SJCRH30 (cell line): ENCODE data around the gene DMKN. TPM values are rescaled to one million over a fixed set of nuclear protein-coding genes. Genes with fewer than 3 reads are reported as not detected.

Experiments
- DNase-seq, 2 experiments: peaks; one replicate each; pipeline ENCODE4 v3.0.0-alpha.2; 2015 to 2020
- H3K27ac ChIP-seq: fragments of 250-450 bp; sonication (Bioruptor Pico); 2 replicates; pipeline ENCODE4 v1.5.1; 2020; ENCODE audit warnings: mild to moderate bottlenecking, moderate library complexity
- H3K27me3 ChIP-seq: fragments of 250-450 bp; sonication (Bioruptor Pico); 2 replicates; pipeline ENCODE4 v1.5.1; 2020; ENCODE audit warnings: mild to moderate bottlenecking, moderate library complexity
- H3K36me3 ChIP-seq: fragments of 250-450 bp; sonication (Bioruptor Pico); 2 replicates; pipeline ENCODE4 v1.5.1; 2020; ENCODE audit warnings: mild to moderate bottlenecking, moderate library complexity
- H3K4me1 ChIP-seq: fragments of 250-450 bp; sonication (Bioruptor Pico); 2 replicates; pipeline ENCODE4 v1.5.1; 2020; ENCODE audit warnings: mild to moderate bottlenecking, moderate library complexity
- H3K4me3 ChIP-seq: fragments of 250-450 bp; sonication (Bioruptor Pico); 2 replicates; pipeline ENCODE4 v1.5.1; 2020; ENCODE audit warnings: mild to moderate bottlenecking, moderate library complexity
- H3K9me3 ChIP-seq: fragments of 250-450 bp; sonication (Bioruptor Pico); replicated peaks from 2 replicates; pipeline ENCODE4 v1.5.1; 2020; ENCODE audit warnings: mild to moderate bottlenecking, moderate library complexity
- total RNA-seq: library from RNA; depleted of rRNA; stranded (reverse); fragments of >200 nt; shearing (Covaris generic); gene quantifications from 2 replicates; pipeline ENCODE4 v1.2.3, GENCODE V29; 2014

Gene DMKN
- total RNA-seq, 1 experiment from 2014 or later, result not detected

DNA sequence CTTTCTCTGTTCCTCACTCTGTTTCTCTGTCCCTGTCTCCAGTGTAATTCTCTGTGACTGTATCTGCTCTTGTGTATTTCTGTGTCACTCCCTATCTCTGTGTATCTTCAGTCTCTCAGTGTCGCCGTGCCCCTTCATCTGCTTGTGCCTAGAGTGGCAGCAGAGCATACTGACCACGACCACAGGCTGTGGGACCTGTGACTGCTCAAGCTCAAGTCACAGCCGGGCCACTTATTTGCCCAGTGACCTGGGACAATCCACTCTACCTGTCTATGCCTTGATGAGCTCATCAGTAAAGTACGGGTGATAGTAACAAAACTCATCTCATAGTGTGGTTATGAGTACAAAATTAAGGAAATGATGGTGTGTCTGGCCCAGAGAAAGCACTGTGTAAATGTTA is 40.6 kb upstream of the DMKN start:
- Histone ChIP-seq H3K27ac (no peak overlapping the region), H3K4me1 (no peaks in the 10 kb centered on the region), H3K36me3 (no peaks in the 10 kb centered on the region), H3K27me3 (no peaks in the 10 kb centered on the region), H3K4me3 (no peak overlapping the region), H3K9me3 (no peaks in the 10 kb centered on the region)
- DNase-seq, result no peak

DNA sequence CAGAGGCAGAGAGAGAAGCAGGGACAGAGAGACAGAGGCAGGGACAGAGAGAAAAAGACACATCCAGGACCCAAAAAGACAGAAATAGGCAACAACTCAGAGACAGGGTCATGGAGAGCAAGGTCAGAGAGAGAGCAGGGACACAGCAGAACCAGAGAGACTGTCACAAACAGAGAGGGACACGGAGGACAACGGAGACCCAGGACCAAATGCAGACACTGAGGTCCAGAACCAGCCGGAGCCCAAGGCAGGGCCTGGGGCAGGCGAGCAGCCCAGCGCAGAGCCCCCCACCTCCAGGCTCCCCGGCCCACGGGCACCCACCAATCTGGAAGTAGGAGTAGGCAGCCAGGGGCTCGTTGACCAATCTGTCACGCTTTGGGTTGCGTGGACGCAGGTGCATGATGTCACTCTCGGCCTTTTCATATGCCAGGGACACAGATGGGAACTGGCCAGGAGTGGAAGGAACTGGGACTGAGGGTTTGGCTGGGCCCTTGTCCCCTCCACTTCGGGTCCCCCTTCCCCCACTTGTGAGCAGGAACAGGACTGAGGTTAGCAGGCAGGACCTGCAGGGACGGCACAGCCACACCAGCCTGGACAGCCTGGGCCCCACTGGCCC is 40.0 kb upstream of the DMKN start:
- no peaks in the 10 kb centered on the region for H3K27me3 ChIP-seq
- no peaks in the 10 kb centered on the region for H3K4me1 ChIP-seq
- no peak for DNase-seq
- no peaks in the 10 kb centered on the region for H3K9me3 ChIP-seq
- no peak overlapping the region for H3K4me3 ChIP-seq
- H3K36me3 ChIP-seq, result no peaks in the 10 kb centered on the region
- no peak overlapping the region for H3K27ac ChIP-seq

DNA sequence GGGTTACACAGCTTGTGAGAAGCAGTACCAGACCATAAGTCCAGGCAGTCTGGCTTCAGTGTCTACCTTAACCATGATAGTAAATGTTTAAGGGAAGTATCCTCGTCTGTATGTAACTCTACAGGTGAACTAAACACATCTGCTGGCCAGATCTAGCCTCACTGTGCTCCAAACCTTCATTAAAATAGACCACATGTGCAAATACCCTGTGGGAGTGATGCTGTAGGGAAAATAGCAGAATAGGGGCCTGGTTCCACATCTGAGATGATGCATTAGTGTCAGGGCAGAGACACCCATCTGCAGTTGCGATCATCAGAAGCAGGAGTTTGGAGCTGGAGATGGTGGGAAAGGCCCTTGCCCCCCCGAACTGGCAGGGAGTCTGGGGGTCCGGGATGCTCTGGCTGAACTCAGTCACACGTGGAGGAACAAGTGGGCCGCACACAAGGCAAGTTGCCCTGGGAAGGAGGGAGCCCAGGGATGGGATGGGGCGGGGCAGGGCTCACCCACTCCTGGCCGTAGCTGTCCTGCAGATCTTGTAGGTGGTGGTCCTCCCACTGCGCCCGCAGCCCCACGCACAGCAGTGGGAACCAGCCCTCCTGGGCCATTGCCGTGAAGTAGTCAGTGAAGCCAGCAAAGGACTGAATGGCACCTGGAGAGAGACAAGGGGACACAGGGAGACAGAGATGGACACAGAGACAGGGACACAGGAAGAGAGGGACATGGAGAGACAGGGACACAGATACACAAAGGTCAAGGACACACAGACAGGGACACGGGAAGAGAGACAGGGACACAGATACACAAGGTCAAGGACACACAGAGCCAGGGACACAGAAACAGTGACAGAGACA is 39.3 kb upstream of the DMKN start:
- no peaks in the 10 kb centered on the region for H3K4me1 ChIP-seq
- DNase-seq, result no peak

DNA sequence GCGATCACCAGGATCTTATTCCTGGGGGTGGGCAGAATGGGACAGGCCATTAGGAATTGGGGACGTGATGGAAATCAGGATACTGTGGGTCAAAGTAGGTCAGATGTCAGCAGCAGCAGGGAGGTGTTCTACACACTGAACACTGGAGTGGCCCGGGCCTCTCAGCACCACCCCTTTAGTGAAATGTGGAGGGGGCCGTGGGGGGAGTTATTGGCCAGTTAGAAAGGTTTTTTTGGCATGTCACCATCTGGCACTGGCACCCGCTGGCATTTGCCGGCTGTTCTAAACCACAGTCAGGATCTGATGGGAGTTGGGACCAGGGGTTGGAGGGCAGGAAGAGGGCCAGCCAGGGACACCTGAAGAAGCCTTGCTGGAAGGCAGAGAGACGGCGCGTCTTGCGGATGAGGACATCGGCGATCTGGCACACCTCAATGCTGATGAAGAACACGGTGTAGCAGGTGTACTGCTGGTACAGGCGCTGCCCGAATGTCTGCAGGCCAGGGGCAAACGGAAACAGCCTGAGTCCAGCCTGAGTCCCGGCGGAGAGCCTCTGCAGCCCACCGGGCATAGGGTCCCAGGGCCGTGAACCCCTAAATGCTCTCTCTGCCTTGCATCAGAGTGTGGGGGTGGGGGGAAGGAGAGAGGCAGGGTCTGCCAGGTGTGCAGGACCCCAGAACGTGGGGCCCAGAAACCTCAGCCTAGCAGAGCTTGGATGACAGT is 37.8 kb upstream of the DMKN start:
- H3K36me3 ChIP-seq, result no peaks in the 10 kb centered on the region
- no peak for DNase-seq
- H3K27ac ChIP-seq, result no peak overlapping the region
- H3K9me3 ChIP-seq, result no peaks in the 10 kb centered on the region
- H3K4me1 ChIP-seq, result peaks cover 4% of the 10 kb centered on the region; the same call in 1 of the 2 replicates
- H3K27me3 ChIP-seq, result no peaks in the 10 kb centered on the region
- H3K4me3 ChIP-seq, result no peak overlapping the region

More for the DNA sequence above, 39.3 kb upstream of the DMKN start:
- no peaks in the 10 kb centered on the region for H3K27me3 ChIP-seq
- H3K4me3 ChIP-seq, result no peak overlapping the region
- no peaks in the 10 kb centered on the region for H3K9me3 ChIP-seq
- H3K27ac ChIP-seq, result no peak overlapping the region
- H3K36me3 ChIP-seq, result no peaks in the 10 kb centered on the region

DNA sequence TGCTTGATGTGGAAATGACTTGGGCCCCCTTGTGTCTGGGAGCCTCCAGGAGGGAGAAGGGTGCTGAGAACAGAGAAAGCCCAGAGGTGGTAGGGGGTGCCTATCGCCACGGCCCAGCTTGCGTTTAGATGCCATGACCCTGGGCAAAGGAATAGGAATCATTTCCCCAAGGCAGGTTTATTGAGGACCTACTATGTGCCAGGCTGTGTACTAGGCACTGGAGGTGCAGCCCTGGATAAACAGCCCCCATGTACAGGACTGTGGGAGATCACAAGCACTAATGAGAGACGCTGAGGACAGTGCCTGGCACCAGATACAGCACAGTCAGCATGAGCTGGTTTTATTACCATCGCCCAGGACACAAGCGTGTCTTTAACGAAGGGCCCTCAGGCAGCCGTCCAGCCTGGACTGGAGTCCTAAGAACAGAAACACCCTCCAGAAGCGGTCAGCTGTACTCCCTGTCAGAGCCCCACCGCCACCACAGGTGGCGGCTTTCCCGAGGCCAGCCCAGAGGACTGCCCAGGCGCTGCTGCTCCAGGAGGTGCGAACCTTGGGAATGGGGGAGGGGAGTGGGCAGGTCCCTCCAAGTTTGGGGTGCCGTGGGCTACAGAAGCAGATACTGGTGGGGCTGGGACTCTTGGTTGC is 36.6 kb upstream of the DMKN start:
- Histone ChIP-seq H3K36me3 (no peaks in the 10 kb centered on the region), H3K9me3 (no peaks in the 10 kb centered on the region), H3K4me3 (no peak overlapping the region), H3K27ac (no peak overlapping the region), H3K4me1 (peaks cover 4% of the 10 kb centered on the region; the same call in 1 of the 2 replicates), H3K27me3 (no peaks in the 10 kb centered on the region)
- DNase-seq, result no peak

DNA sequence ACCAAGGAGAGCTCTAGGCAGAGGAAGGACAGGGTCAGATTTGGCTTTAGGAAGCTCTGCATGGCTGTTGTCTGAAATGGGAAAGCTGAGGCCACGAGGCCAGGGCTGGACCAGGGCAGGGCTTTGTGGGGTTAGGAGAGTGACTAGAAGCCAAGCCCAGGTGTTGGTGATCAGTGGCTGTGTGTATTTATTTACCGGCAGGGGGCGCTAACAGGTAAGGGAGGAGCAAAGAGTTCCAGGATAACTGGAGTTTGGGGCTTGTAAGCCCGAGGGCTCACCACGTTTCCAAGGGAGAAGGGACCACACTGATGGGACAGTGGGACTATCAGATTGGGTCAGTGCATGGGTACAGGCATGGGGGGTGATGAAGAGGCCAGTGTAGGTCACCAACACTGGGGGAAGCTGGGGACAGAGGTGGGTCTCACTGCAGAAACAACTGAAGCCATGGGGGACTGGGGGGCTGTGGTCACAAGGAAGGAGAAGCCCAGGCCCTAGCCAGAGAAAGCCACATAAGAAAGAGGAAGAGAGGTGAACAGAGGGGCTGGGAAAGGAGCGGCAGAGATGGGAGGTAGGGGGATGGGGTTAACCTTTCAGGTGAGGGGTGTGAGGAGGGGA is 35.8 kb upstream of the DMKN start:
- peak; percentile 66 to 87 for DNase-seq

DNA sequence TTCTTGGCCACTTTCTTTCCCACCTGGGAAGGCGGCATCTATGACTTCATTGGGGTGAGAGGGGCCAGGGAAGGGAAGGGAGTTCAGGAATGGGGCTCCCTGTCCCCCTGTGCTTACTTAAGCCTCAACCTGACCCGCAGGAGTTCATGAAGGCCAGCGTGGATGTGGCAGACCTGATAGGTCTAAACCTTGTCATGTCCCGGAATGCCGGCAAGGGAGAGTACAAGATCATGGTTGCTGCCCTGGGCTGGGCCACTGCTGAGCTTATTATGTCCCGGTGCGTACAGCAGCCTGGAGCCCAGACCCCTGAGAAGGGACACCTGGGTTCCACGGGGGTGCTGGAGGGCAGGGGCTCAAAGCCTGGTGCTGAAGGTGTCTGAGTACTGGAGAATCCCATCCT is 33.1 kb upstream of the DMKN start:
- Histone ChIP-seq H3K4me1 (peaks cover 4% of the 10 kb centered on the region; the same call in 1 of the 2 replicates), H3K36me3 (no peaks in the 10 kb centered on the region), H3K4me3 (peak overlapping the region; percentile 84), H3K27ac (no peak overlapping the region; the same call in 1 of the 2 replicates), H3K27me3 (no peaks in the 10 kb centered on the region), H3K9me3 (no peaks in the 10 kb centered on the region)
- no peak for DNase-seq

More for the DNA sequence above, 35.8 kb upstream of the DMKN start:
- Histone ChIP-seq H3K4me1 (peaks cover 4% of the 10 kb centered on the region; the same call in 1 of the 2 replicates), H3K27me3 (no peaks in the 10 kb centered on the region), H3K9me3 (no peaks in the 10 kb centered on the region), H3K36me3 (no peaks in the 10 kb centered on the region), H3K4me3 (no peak overlapping the region), H3K27ac (no peak overlapping the region)

DNA sequence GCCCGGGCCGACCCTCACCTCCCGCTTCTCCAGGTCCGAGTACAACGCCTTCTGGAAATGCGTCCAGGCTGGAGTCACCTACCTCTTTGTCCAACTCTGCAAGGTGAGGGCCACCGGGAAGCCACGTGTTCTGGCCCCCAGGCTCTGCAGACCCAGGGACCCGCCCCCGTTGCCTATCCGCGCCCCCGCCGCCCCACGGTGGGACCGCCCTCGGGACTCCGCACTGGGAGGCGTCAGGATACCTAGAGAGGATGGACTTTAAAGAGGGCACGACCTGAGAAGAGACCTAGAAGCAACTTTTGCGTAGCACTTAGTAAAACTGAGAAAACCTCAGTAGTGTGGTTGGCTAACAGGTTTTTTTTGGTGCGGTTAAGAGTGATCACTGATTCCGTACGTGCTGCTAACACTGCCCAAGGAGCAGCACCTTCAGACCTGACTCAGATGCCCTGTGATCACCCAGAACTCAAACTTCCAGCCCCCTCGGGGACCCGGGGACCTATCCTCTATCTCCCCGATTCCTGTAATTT is 32.5 kb upstream of the DMKN start:
- Histone ChIP-seq H3K27ac (peak overlapping the region; percentile 71), H3K27me3 (no peaks in the 10 kb centered on the region), H3K9me3 (no peaks in the 10 kb centered on the region), H3K36me3 (no peaks in the 10 kb centered on the region), H3K4me1 (peaks cover 4% of the 10 kb centered on the region; the same call in 1 of the 2 replicates), H3K4me3 (peak overlapping the region; percentile 84)
- peak; percentile 50 to 53 for DNase-seq

DNA sequence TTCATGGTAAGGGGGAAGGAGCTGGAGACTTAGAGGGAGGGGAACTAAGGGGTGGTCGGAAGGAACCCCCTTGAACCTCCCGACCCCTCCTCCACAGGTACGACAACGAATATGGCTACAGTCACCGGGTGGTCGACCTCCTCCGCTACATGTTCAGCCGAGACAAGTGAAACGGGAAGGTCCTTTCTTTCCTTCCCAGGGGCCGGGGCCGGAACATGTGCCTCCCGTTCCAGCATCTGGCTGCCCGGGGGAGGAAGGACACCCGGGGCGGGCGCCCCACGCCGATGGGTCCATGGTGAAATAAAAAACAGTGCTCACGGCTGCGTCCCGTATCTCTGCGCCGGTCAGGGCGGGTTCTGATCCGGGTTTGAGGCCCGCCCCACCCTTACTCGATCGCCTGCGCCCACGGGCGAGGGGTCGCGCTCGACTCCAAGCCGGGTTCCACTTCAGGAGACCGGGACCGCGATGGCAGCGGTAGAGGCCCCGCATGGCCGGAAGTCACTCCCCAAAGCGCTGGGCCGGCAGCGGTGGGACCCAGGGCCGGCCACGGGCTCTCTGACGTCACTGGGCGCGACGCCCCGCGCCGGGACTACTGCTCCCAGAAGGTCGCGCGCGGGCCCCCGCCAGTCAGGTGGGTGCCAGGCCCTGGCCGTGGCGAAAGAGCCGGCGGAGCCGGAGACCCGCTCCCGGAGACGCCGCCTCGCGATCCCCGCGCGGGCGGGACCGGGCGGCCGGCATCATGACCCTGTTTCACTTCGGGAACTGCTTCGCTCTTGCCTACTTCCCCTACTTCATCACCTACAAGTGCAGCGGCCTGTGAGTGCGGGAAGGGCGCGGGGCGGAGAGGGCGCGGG is 31.8 kb upstream of the DMKN start, which contains the start of gene TMEM147:
TSS of gene TMEM147 (plus strand) at position 626 of the 854 bp plus-strand sequence. CDS start at position 740, 114 bp downstream.
- H3K27ac ChIP-seq, result peak within 1 kb of the TSS; percentile 71
- H3K36me3 ChIP-seq, result no peaks in the 10 kb centered on the region
- H3K4me3 ChIP-seq, result peak within 1 kb of the TSS; percentile 84
- peak; percentile 93 to 94 for DNase-seq
- H3K27me3 ChIP-seq, result no peaks in the 10 kb centered on the region
- H3K4me1 ChIP-seq, result peaks cover 4% of the 10 kb centered on the region; the same call in 1 of the 2 replicates
- no peaks in the 10 kb centered on the region for H3K9me3 ChIP-seq

DNA sequence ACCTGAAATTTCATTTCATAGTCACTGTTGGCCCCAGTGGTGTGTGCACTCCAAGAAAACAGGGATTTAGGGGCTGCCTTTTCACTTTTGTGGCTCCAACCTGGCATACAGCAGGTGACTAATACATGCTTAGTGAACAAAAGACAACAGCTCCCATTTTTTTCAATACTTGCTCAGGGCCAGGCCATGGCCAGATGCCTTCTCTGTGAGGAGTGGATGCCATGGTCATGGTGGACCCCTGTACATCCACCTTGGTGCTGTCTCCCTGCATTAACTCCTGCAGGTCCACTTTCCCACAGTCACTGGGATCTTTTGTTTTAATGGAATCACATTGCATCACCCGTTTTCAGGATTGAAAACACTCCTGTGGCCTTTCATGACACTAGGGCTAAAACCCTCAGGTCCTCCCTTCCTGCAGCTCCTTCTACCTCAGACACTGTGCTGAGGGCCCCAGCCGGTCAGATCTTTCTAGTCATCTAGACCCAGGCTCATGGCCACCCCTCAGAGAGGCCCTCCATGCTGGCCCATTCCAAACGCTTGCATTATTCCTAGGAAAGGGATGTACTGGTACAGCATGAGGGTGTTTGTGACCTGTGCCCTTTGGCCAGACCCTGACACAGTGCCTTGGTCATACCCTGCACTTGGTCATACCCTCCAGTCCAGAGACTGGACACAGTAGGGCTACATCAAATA is 30.8 kb upstream of the DMKN start:
- H3K4me1 ChIP-seq, result peaks cover 4% of the 10 kb centered on the region; the same call in 1 of the 2 replicates
- H3K4me3 ChIP-seq, result peak overlapping the region; percentile 84
- no peak overlapping the region for H3K27ac ChIP-seq
- no peaks in the 10 kb centered on the region for H3K9me3 ChIP-seq
- no peaks in the 10 kb centered on the region for H3K36me3 ChIP-seq
- no peaks in the 10 kb centered on the region for H3K27me3 ChIP-seq
- no peak for DNase-seq

DNA sequence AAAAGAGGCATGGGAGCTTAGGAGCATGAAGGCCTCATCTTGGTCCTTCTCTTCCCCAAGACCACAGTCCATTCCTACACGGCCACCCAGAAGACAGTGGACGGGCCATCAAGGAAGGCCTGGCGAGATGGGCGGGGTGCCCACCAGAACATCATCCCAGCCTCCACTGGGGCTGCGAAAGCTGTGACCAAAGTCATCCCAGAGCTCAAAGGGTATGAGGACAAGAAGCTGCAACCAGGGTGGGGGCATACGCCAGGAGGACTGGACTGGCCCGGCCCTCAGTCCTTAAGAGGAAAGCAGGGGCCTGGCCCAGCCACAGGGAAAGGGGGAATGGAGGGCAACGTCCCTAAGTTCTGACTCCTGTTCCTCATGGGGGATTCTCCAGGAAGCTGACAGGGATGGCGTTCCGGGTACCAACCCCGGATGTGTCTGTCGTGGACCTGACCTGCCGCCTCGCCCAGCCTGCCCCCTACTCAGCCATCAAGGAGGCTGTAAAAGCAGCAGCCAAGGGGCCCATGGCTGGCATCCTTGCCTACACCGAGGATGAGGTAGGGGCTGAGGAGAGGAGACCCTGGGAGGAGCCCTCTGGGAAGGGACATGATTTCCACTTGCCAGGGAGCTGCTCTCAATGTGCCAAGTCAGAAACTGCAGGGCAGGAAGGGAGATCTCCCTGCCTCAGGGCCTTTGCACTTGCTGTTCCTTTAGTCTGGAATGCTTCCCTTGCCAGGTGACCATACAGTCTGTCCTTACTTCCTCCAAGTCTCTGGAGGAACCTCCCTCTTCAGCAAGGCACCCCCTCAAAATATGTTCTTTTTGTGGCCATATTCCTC is 30.0 kb upstream of the DMKN start:
- Histone ChIP-seq H3K9me3 (no peaks in the 10 kb centered on the region), H3K27ac (no peak overlapping the region), H3K4me1 (peaks cover 4% of the 10 kb centered on the region; the same call in 1 of the 2 replicates), H3K27me3 (no peaks in the 10 kb centered on the region), H3K4me3 (no peak overlapping the region), H3K36me3 (no peaks in the 10 kb centered on the region)
- DNase-seq, result no peak

DNA sequence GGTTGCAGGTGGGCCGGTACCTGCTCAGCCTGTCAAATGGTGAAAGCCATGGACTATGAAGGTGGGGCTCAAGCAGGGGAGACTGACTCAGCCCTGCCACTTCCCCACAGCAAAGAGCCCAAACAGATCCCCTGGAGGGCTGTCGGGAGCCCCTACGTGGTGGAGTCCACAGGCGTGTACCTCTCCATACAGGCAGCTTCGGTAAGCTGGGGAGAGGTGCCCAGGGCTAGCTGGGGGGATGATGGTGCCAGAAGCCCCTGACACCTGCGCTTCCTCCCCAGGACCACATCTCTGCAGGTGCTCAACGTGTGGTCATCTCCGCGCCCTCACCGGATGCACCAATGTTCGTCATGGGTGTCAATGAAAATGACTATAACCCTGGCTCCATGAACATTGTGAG is 28.8 kb upstream of the DMKN start:
- no peaks in the 10 kb centered on the region for H3K9me3 ChIP-seq
- H3K36me3 ChIP-seq, result no peaks in the 10 kb centered on the region
- no peak overlapping the region for H3K4me3 ChIP-seq
- DNase-seq, result no peak
- no peaks in the 10 kb centered on the region for H3K27me3 ChIP-seq
- peaks cover 4% of the 10 kb centered on the region; the same call in 1 of the 2 replicates for H3K4me1 ChIP-seq
- H3K27ac ChIP-seq, result no peak overlapping the region
